ENCODE measurements around the gene NCK2.

DNA sequence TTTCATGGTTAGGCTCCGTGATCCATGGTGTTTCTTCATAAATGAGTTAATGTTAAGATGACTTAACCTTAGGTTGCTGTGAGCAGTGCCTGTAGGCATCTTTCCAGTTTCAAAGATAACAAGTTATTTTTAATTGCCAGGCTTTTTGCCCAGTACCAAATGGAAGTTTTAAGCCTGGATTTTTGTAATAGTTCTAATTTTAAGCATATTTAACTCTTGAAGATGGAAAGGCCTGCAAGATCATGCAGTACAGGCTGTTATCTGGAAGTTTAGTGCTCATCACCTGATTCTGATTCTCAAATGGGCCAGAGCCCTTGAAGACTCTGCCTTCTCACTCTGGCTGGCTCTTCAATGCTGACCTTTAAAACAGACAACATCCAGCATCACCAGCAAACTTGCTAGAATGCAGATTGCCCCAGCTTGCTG is 141.3 kb downstream of the NCK2 start:
- TF ChIP-seq TP53 (CRISPR knock-in tag; conservative IDR thresholded peaks at IDR 0.05) (no peak), TARDBP (CRISPR knock-in tag; IDR thresholded peaks at IDR 0.05) (no peak), SNAI1 (CRISPR knock-in tag; IDR thresholded peaks at IDR 0.05; ENCODE audit: borderline replicate concordance) (no peak), NFIC (IDR thresholded peaks at IDR 0.05; ENCODE audit: low read length) (no peak), FOXM1 (CRISPR knock-in tag; IDR thresholded peaks at IDR 0.05) (no peak), DPF2 (CRISPR knock-in tag; IDR thresholded peaks at IDR 0.05; ENCODE audit: borderline replicate concordance, low read depth) (no peak), RAD21 (CRISPR knock-in tag; IDR thresholded peaks at IDR 0.05) (no peak), RFX5 (IDR thresholded peaks at IDR 0.05; ENCODE audit: low read depth, low read length) (no peak), ZNF296 (CRISPR knock-in tag; conservative IDR thresholded peaks at IDR 0.05) (no peak)
- TF ChIP-seq, protein P1, sequence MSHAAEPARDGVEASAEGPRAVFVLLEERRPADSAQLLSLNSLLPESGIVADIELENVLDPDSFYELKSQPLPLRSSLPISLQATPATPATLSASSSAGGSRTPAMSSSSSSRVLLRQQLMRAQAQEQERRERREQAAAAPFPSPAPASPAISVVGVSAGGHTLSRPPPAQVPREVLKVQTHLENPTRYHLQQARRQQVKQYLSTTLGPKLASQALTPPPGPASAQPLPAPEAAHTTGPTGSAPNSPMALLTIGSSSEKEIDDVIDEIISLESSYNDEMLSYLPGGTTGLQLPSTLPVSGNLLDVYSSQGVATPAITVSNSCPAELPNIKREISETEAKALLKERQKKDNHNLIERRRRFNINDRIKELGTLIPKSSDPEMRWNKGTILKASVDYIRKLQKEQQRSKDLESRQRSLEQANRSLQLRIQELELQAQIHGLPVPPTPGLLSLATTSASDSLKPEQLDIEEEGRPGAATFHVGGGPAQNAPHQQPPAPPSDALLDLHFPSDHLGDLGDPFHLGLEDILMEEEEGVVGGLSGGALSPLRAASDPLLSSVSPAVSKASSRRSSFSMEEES (CRISPR knock-in tag; IDR thresholded peaks at IDR 0.05) = no peak
- TF ChIP-seq, protein P2, sequence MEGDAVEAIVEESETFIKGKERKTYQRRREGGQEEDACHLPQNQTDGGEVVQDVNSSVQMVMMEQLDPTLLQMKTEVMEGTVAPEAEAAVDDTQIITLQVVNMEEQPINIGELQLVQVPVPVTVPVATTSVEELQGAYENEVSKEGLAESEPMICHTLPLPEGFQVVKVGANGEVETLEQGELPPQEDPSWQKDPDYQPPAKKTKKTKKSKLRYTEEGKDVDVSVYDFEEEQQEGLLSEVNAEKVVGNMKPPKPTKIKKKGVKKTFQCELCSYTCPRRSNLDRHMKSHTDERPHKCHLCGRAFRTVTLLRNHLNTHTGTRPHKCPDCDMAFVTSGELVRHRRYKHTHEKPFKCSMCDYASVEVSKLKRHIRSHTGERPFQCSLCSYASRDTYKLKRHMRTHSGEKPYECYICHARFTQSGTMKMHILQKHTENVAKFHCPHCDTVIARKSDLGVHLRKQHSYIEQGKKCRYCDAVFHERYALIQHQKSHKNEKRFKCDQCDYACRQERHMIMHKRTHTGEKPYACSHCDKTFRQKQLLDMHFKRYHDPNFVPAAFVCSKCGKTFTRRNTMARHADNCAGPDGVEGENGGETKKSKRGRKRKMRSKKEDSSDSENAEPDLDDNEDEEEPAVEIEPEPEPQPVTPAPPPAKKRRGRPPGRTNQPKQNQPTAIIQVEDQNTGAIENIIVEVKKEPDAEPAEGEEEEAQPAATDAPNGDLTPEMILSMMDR (CRISPR knock-in tag; IDR thresholded peaks at IDR 0.05) = no peak
- TF ChIP-seq, protein P3, sequence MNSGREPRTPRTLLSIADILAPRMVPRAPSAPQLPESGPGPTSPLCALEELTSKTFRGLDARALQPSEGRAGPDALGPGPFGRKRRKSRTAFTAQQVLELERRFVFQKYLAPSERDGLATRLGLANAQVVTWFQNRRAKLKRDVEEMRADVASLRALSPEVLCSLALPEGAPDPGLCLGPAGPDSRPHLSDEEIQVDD (CRISPR knock-in tag; IDR thresholded peaks at IDR 0.05; ENCODE audit: borderline replicate concordance) = no peak

All from HepG2 (cell line).